Breast epithelium (tissue), 4 donors: ENCODE measurements around the gene PITPNM3. TPM values are rescaled to one million over a fixed set of nuclear protein-coding genes. Genes with fewer than 3 reads are reported as not detected.
"Not testable (repeated sequence)": the region's sequence is repeated elsewhere in the genome, so short reads cannot be mapped to it uniquely, and the experiment has no call there.

Source experiments
- DNase-seq, 2 donors: peaks; one replicate each; pipeline ENCODE4 v3.0.0-alpha.2; 2019; ENCODE audit warnings: low spot score in 2 of 2
- H3K27ac ChIP-seq, 2 donors: fragments of 200-600 bp; sonication (generic) in 1 of 2; one replicate each; pipeline ENCODE4 v1.5.1; 2016 to 2019; ENCODE audit warnings: mild to moderate bottlenecking in 1 of 2
- H3K27me3 ChIP-seq, 2 donors: fragments of 200-600 bp; sonication (generic) in 1 of 2; one replicate each; pipeline versions ENCODE4 v1.5.1 to v1.6.0; 2017 to 2019; ENCODE audit warnings: control low read depth in 1 of 2, mild to moderate bottlenecking in 1 of 2
- H3K36me3 ChIP-seq: fragments of 200-600 bp; one replicate; pipeline ENCODE4 v1.5.1; 2019
- H3K4me1 ChIP-seq, 2 donors: fragments of 200-600 bp; sonication (generic); one replicate each; pipeline ENCODE4 v1.5.1; 2016 to 2019; ENCODE audit warnings: control low read depth in 1 of 2
- H3K4me3 ChIP-seq, 3 donors: fragments of 200-600 bp; sonication (generic); 1 replicate in 2 of 3; 2 replicates in 1 of 3; pipeline ENCODE4 v1.5.1; 2016 to 2019; ENCODE audit warnings: mild to moderate bottlenecking in 3 of 3, moderate library complexity in 2 of 3
- H3K9me3 ChIP-seq, 2 donors: fragments of 200-600 bp; sonication (generic) in 1 of 2; one replicate each; pipeline ENCODE4 v1.5.1; 2016 to 2019; ENCODE audit warnings: control low read depth in 1 of 2
- CTCF ChIP-seq, 3 donors: fragments of 450-650 bp; IDR thresholded peaks; one replicate each; pipeline ENCODE4 v1.5.1; 2016 to 2017; ENCODE audit warnings: antibody characterized with exemption in 3 of 3, mild to moderate bottlenecking in 3 of 3, moderate library complexity in 3 of 3
- POLR2A ChIP-seq: fragments of 450-650 bp; IDR thresholded peaks from one replicate; pipeline ENCODE4 v1.6.1; 2016; ENCODE audit warnings: antibody characterized with exemption, mild to moderate bottlenecking, moderate library complexity
- POLR2AphosphoS5 ChIP-seq, 3 donors: sonication (generic); formaldehyde crosslinking; IDR thresholded peaks; one replicate each; pipeline ENCODE4 v1.6.1; 2017; ENCODE audit warnings: antibody characterized with exemption in 3 of 3
- intact Hi-C: fragments of 100-400 bp; cut with DNase I; formaldehyde crosslinking; loops from one replicate; pipeline ENCODE4 v1.15.1; 2023; ENCODE audit warnings: low total_unique reads
- total RNA-seq, 3 donors: library from RNA; depleted of rRNA; stranded (reverse); fragments of >200 nt; gene quantifications; one replicate each; pipeline ENCODE4 v1.1.0, GENCODE V29; 2016

PITPNM3 gene
- total RNA-seq, 3 donors from 2014 or later: 1.6 to 1.8 (median 1.6) TPM

DNA sequence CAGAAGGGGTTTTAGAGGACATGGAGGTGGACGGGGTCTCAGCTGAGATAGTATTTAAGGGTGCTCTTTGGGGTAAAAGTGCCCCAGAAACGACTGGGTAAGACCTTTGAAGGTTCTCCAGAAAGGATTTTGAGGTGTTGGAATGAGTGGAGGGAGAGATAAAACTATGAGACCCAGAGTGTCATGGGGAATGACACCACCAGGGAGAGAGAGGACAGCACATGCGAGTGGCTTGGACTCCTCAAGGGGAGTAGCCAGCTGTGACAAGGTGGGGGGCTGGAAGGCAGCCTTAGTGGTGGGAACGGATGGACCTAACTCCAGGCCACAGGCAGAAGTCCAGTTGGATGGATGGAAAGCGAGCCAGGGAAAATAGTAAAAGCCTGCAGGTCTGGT is 19.2 kb upstream of the PITPNM3 start:
- no peaks in the 10 kb centered on the region for H3K36me3 ChIP-seq
- H3K9me3 ChIP-seq: no peaks in the 10 kb centered on the region
- peak overlapping the region; percentile 4 to 66 for H3K27ac ChIP-seq
- H3K4me1 ChIP-seq: no peaks in the 10 kb centered on the region
- TF ChIP-seq POLR2AphosphoS5 (IDR thresholded peaks at IDR 0.05) (no peak), CTCF (IDR thresholded peaks at IDR 0.05) (no peak), POLR2A (no peak)
- DNase-seq: no peak
- no peak overlapping the region for H3K4me3 ChIP-seq
- no peaks in the 10 kb centered on the region for H3K27me3 ChIP-seq
- intact Hi-C loops: no loop called here

- Histone ChIP-seq H3K4me1 (no peaks in the 10 kb centered on the region), H3K27me3 (no peaks in the 10 kb centered on the region), H3K4me3 (peak overlapping the region in 1 of 3 donors; percentile 6), H3K9me3 (no peaks in the 10 kb centered on the region), H3K36me3 (no peaks in the 10 kb centered on the region), H3K27ac (peak overlapping the region; percentile 4 to 66)
- no peak for DNase-seq
- TF ChIP-seq CTCF (IDR thresholded peaks at IDR 0.05) (no peak), POLR2AphosphoS5 (IDR thresholded peaks at IDR 0.05) (no peak), POLR2A (no peak)
- intact Hi-C loops: no loop called here
Observed at GRCh38 chr17:6574687-6575595, 18.6 kb upstream of the PITPNM3 start.

DNA sequence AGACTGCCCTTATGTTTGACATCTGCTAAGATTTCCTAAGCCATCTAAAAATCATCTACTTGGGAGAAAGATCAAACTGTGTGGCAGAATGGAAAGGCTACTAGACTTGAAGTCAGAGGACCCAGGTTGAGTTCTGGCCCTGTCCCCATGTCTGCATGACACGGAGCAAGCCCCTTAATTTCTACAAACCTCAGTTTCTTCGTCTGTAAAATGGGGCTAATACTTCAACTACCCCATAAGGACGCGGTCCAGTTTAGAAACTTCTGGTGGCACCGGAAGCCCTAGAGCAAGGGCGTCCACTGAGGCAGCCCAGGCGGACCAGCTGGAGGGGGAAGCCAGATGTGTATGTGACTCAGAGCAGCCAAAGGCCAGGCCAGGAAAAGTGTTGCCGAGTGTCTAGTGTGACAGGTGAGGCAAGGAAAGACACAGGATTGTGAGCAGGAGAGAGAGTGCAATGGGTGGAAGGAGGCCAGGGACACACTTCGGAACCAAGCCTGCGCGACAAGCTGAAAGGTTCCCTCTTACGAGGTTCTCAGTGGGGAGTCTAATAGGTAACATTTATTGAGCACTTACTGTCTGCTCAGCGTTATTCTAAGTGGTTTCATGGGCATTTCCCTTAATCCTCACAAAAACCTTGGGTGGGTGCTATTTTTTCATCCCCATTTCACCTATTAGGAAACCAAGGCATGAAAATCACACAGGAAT is 17.8 kb upstream of the PITPNM3 start:
- Histone ChIP-seq H3K9me3 (no peaks in the 10 kb centered on the region), H3K36me3 (no peaks in the 10 kb centered on the region), H3K27me3 (no peaks in the 10 kb centered on the region), H3K4me1 (no peaks in the 10 kb centered on the region), H3K4me3 (no peak overlapping the region), H3K27ac (no peak overlapping the region)
- intact Hi-C loops: no loop called here
- TF ChIP-seq CTCF (IDR thresholded peaks at IDR 0.05) (no peak), POLR2AphosphoS5 (IDR thresholded peaks at IDR 0.05) (no peak), POLR2A (no peak)
- no peak for DNase-seq

GRCh38 chr17:6573495-6573894 is 17.1 kb upstream of the PITPNM3 start:
- H3K4me3 ChIP-seq, H3K4me1 ChIP-seq, H3K27me3 ChIP-seq, H3K27ac ChIP-seq, H3K36me3 ChIP-seq, intact Hi-C loops, H3K9me3 ChIP-seq: not testable (repeated sequence)
- DNase-seq: peak in 1 of 2 donors; percentile 3

DNA sequence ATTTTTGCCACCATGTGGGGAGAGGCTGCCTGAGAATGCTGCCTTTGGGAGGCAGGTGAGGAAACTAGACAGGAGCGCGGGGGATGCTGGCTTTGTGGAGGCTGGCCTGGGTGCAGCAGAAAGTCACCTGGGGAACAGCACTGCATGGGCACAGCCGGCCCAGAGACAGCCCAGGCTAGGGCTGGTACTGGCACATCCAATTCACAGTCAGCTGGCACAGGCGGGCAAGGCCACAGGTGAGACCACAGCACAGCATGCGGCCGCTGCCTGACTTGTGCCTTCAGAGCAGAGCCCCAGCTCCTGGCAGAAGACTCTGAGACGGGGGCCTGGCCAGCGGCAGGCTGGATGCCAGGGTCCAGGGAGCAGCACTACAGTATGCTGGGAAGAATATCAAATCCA is 16.6 kb upstream of the PITPNM3 start:
- TF ChIP-seq POLR2AphosphoS5 (IDR thresholded peaks at IDR 0.05) (no peak), CTCF (IDR thresholded peaks at IDR 0.05) (no peak), POLR2A (no peak)
- peak in 1 of 2 donors; percentile 42 for DNase-seq
- Histone ChIP-seq H3K9me3 (no peaks in the 10 kb centered on the region), H3K27me3 (no peaks in the 10 kb centered on the region), H3K4me1 (no peaks in the 10 kb centered on the region), H3K27ac (no peak overlapping the region), H3K4me3 (no peak overlapping the region), H3K36me3 (no peaks in the 10 kb centered on the region)
- intact Hi-C loops: no loop called here
